OCI-LY3 (cell line): ENCODE measurements around the gene LTBP2.

ENCODE experiments used
- CTCF ChIP-seq: fragments of 200-600, 300-600 bp; sonication (generic); IDR thresholded peaks from 2 replicates; pipeline ENCODE4 v1.5.1; 2014; ENCODE audit warnings: antibody characterized with exemption, low read length, low read depth
- EZH2phosphoT487 ChIP-seq: fragments of 200-600 bp; shearing (Covaris generic); IDR thresholded peaks from 2 replicates; pipeline ENCODE4 v1.6.1; 2018; ENCODE audit warnings: antibody characterized with exemption, mixed run types, low read depth

GRCh38 chr14:74653386-74654138, 41.5 kb upstream of the LTBP2 start:
- no peak for TF ChIP-seq CTCF
- no peak for TF ChIP-seq EZH2phosphoT487
